ENCODE data around the gene XPR1.

DNA sequence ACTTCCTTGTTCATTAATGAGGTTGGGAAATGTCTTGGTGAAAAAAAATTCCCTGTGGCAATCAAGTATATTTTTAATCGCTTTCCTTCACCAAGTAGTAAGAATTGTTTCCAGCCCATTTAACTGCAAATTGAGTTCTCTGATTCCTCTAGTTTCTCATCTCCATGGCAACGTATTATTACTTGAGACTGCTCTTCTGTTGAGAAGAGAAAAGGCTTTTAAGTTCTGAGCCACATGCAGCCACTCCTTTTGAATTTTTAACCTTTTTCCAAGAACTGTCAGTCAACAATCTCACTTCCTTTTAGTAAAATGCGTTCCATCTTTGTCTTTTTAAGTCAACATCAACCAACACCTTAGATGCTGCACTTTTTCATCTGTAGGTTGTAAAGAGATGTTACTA lies 205.2 kb downstream of the XPR1 start:
- TF ChIP-seq POLR2A (IDR thresholded peaks at IDR 0.05) = no peak
- TF ChIP-seq, protein P1, sequence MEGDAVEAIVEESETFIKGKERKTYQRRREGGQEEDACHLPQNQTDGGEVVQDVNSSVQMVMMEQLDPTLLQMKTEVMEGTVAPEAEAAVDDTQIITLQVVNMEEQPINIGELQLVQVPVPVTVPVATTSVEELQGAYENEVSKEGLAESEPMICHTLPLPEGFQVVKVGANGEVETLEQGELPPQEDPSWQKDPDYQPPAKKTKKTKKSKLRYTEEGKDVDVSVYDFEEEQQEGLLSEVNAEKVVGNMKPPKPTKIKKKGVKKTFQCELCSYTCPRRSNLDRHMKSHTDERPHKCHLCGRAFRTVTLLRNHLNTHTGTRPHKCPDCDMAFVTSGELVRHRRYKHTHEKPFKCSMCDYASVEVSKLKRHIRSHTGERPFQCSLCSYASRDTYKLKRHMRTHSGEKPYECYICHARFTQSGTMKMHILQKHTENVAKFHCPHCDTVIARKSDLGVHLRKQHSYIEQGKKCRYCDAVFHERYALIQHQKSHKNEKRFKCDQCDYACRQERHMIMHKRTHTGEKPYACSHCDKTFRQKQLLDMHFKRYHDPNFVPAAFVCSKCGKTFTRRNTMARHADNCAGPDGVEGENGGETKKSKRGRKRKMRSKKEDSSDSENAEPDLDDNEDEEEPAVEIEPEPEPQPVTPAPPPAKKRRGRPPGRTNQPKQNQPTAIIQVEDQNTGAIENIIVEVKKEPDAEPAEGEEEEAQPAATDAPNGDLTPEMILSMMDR (IDR thresholded peaks at IDR 0.05) = no peak
